ENCODE results near the gene FOXO1.
"Not testable (repeated sequence)": the region's sequence is repeated elsewhere in the genome, so short reads cannot be mapped to it uniquely, and the experiment has no call there.

FOXO1 gene

GRCh38 chr13:40666045-40666932 lies at the start of gene FOXO1:
Gene FOXO1, minus strand, starts transcription at chr13:40666641. Its CDS starts 429 bp downstream, at chr13:40666212.
- DNase-seq (ENCODE audit: low read depth), result peak; percentile 87
- H3K4me3 ChIP-seq (replicated peaks; ENCODE audit: low read depth, low read length), result peak within 1 kb of the TSS; percentile 91
- TF ChIP-seq CTCF (IDR thresholded peaks at IDR 0.05; ENCODE audit: low read length, missing control alignments), result no peak

- H3K4me3 ChIP-seq (replicated peaks; ENCODE audit: low read depth, low read length); DNase-seq (ENCODE audit: low read depth): not testable (repeated sequence)
These were observed 48.0 kb upstream of the FOXO1 start for GRCh38 chr13:40714433-40714832.

GRCh38 chr13:40706439-40706838 lies 40.0 kb upstream of the FOXO1 start:
- H3K4me3 ChIP-seq (replicated peaks; ENCODE audit: low read depth, low read length), result no peak overlapping the region
- no peak for TF ChIP-seq CTCF (IDR thresholded peaks at IDR 0.05; ENCODE audit: low read length, missing control alignments)
- DNase-seq (ENCODE audit: low read depth), result no peak

GRCh38 chr13:40697711-40698110 lies 31.3 kb upstream of the FOXO1 start:
- no peak for TF ChIP-seq CTCF (IDR thresholded peaks at IDR 0.05; ENCODE audit: low read length, missing control alignments)
- H3K4me3 ChIP-seq (replicated peaks; ENCODE audit: low read depth, low read length), result no peak overlapping the region
- DNase-seq (ENCODE audit: low read depth), result no peak

GRCh38 chr13:40694426-40694825 lies 28.0 kb upstream of the FOXO1 start:
- no peak overlapping the region for H3K4me3 ChIP-seq (replicated peaks; ENCODE audit: low read depth, low read length)
- TF ChIP-seq CTCF (IDR thresholded peaks at IDR 0.05; ENCODE audit: low read length, missing control alignments), result no peak
- DNase-seq (ENCODE audit: low read depth), result no peak

GRCh38 chr13:40692946-40693345 lies 26.5 kb upstream of the FOXO1 start:
- TF ChIP-seq CTCF (IDR thresholded peaks at IDR 0.05; ENCODE audit: low read length, missing control alignments), result no peak
- no peak overlapping the region for H3K4me3 ChIP-seq (replicated peaks; ENCODE audit: low read depth, low read length)
- DNase-seq (ENCODE audit: low read depth), result no peak

GRCh38 chr13:40688781-40689180 lies 22.3 kb upstream of the FOXO1 start:
- no peak for TF ChIP-seq CTCF (IDR thresholded peaks at IDR 0.05; ENCODE audit: low read length, missing control alignments)
- no peak for DNase-seq (ENCODE audit: low read depth)

More at GRCh38 chr13:40688781-40689180, 22.3 kb upstream of the FOXO1 start:
- no peak overlapping the region for H3K4me3 ChIP-seq (replicated peaks; ENCODE audit: low read depth, low read length)
